ENCODE results near the gene DNLZ.

DNA sequence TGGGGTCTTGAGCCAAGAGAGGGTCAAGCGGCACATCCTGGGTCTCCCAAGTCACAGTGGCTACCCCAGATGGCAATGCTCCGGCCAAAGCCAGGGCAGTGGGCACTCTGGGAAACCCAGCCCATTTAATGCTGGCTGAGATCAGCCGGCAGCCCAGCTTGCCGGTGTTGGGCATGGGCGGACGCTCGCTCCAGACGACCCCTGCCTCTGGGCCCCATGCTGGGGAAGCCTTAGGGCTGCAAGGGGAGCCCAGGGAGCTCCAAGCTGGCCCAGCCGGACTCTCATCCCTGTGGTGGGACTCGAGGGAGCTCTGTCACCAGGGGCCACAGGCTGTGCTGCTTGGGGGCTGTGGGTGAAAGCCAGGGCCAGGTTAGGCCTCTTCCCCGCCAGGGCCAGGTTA is 15.9 kb upstream of the DNLZ start:
- TF ChIP-seq CTCF (IDR thresholded peaks at IDR 0.05; ENCODE audit: low read depth, low read length) (no peak), EZH2phosphoT487 (IDR thresholded peaks at IDR 0.05; ENCODE audit: low read depth) (no peak)

All from OCI-LY3 (cell line).